Body of pancreas (tissue), 4 donors: ENCODE data around the gene LIPC.

Experiments used
- CTCF ChIP-seq, 7 experiments: fragments of 450-650 bp in 4 of 7; fragments of 200-600 bp in 3 of 7; sonication (generic) in 3 of 7; IDR thresholded peaks; one replicate each; pipeline ENCODE4 v1.5.1; 2016 to 2019; ENCODE audit warnings: antibody characterized with exemption in 7 of 7
- POLR2A ChIP-seq, 3 donors: fragments of 450-650 bp; IDR thresholded peaks; one replicate each; pipeline ENCODE4 v1.6.1; 2016; ENCODE audit warnings: antibody characterized with exemption in 3 of 3, mild to moderate bottlenecking in 2 of 3

DNA sequence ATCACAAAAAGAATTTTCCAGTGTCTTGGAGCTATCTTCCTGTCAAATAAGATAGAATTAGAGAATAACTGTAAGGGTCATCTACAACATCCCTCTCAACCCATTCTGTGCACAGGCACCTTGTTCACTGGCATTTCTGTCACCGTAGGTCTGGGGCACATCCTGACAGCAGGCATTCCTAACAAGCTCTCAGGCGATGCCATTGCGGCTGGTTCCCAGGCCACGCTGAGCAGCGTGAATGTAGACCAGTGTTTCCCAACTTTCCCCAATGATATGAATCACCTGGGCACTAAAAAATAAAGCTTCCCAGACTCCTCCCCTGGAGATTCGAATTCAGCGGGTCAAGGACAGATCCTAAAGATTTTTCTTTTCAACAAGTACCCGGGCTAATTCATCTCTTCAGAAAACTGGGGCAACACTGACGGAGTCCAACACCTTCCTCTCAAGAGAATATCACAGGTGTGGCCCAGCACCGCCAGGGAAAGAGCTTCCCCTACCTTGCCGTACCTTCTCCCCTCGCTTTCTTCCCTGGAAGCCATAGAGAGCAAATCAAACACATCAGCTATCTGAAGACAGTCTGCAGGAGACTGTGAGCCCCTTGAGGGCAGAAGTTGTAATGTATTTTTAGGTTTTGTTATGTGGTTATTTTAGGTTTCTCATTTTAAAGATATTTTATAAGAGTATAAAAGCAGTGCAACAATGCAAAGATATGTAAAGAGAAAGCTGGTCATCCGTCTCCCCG is 143.4 kb downstream of the LIPC start:
- TF ChIP-seq CTCF (IDR thresholded peaks at IDR 0.05) (no peak), POLR2A (IDR thresholded peaks at IDR 0.05) (no peak)
